GM18907 (cell line): Measurements from ENCODE around the gene LEPR.
A peak's percentile ranks its signal among the peaks of the same experiment; 100 is the strongest.

Source experiments
- ATAC-seq: cut with Tn5 transposase; IDR thresholded peaks from one replicate; pipeline ENCODE4 v1.9.1; 2021; ENCODE audit warnings: mild to moderate bottlenecking, moderate library complexity; ENCODE audit not compliant: unreplicated experiment

Gene LEPR

GRCh38 chr1:65412256-65412983 lies 8.0 kb upstream of the LEPR start:
- no peak for ATAC-seq

- ATAC-seq, result no peak
These were observed 7.5 kb upstream of the LEPR start for GRCh38 chr1:65412984-65413375.

GRCh38 chr1:65414538-65414937 lies 5.9 kb upstream of the LEPR start:
- no peak for ATAC-seq

DNA sequence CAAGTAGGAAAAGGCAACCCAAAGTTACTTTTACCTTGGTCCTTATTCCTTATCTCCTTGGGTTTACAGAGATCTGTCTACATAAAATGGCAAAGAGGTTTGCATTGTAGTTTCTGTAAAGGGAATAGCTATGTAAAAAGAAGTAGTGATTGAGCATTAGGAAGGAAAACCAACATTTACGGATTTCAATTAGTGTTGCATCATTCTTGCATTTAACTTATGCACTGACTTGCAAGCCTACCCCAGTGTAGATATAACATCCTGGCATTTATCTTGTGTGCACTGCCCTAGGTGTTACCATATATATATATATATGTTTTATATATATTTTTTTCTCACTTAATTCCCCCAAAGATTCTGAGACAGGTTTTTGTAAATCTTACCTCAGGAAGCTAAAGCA lies 3.7 kb upstream of the LEPR start:
- ATAC-seq, result no peak

- ATAC-seq, result no peak
These were observed 2.7 kb upstream of the LEPR start for GRCh38 chr1:65417729-65418128.

GRCh38 chr1:65418522-65419185 lies 1.8 kb upstream of the LEPR start:
- ATAC-seq, result no peak

DNA sequence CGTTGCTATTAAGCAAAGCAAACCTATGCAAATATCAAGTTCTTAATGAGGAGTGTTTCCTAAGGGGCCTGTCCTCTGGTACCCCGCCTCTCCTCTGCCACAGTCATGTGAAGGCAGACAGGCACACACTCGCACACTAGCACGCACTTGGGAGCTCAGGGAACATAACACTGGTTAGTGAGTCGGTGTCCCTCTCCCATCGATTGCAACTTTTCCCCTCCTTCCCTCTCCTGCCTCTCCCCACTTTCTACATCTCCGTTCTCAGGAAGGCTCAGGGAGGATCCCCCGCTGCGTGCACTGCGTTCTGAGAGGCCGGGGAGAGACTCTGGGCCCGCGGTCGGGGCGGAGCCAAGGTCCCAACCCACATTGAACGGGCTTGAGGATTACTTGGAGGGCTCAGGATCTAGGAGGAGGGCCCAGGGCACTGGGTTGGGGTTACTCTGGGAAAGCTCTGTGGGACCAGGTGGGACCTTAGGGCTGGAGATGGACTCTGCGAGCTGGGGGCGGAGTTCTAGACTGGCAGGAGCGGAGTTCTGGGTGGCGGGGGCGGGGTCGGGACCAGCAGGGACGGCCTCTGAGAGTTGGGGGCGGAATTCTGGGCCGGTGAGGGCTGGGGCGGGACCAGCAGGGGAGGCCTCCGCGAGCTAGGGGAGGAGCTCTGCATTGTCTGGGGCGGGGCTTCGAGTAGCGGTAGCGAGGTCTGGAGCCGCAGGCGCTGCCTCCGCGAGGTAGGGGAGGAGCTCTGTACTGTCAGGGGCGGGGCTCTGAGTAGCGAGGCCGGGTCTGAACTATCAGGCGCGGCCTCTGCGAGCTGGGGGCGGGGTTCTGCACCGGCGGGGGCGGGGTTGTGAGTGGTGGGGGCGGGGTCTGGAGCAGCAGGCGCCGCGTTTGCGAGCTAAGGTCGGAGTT lies 533 bp upstream of the LEPR start:
- ATAC-seq, result peak; percentile 94

GRCh38 chr1:65421351-65422025 lies 1.0 kb downstream of the LEPR start:
- ATAC-seq, result no peak

DNA sequence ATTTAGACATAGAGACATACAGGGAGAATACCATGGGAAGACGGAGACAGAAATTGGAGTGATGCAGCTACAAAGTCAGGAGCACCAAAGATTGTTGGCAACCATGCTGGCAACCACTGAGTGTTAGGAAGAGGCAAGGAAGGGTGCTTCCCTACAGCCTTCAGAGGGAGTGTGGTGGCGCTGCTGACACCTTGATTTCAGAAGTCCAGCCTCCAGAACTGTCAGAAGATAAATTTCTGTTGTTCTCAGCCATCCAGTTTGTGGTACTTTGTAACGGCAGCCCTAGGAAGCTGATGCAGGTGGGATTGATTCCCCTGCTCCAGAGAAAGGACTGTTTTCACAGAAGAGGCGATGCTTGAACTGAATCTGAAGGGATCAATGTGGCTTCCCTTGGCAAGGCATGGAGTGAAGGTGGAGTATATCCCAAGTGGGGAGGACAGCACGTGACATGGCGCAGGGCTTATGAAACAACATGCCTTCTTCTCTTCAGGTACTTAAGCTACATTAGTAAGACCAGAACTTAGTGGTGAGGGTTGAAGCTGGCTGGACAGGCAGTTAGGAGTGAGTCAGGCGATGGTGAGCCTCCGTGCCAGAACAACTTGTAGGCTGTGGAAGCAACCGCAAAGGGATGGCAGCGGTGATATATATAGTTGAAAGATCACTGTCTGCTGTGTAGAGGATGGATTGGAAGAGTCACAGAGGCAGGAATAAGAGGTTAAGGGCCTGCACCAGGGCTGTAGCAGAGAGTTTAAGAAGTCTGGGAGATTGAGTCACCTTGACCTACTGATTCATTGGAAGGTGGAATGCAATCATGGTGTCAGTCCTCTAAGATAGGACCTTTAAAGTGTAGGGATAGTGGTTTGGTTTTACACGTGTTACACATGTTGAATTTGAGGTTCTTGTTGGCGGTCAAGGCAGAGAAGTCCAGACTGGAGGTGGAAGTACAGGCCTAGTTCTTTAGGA lies 2.1 kb downstream of the LEPR start:
- ATAC-seq, result no peak

DNA sequence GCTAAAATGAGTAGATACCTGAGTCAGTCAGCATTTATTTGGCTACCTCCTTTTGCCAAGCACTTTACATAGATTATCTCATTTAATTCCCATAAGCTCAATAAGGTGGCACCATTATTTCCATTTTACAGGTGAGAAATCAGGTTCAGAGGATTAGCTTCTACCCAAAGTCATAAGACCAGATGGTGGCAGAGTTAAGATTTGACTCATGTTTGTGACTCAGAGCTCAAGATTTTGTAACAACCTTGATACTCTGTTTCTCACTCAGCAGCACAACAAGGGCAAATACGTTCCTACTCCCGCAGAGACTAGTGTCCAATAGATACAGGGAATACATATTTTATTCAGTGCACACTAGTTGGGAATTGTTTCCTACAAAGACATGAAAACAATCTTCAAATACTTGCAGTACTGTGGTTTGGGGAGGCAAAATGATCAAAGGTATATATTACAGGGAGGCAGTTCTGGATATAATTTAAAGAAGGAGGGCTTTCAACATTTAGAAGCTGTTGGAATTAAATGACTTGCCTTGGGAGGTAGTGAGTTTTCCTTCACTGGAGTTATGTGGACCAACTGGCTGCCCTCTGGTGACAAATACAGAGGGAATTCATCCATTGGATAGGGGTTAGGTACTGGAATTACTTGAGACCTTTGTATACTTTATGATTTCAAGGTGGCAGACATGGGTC lies 3.6 kb downstream of the LEPR start:
- no peak for ATAC-seq

DNA sequence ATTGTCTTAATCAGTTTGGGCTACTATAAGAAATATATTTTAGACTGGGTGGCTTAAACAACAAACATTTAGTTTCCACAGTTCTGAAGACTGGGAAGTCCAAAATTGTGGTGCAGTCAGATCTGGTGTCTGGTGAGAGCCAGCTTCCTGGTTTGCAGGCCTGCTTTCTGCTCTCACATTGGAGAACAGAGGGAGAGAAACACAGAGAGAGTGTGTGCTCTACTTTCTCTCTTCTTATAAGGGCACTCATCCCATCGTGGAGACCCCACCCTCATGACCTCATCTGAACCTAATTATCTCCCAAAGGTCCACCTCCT lies 4.1 kb downstream of the LEPR start:
- no peak for ATAC-seq

DNA sequence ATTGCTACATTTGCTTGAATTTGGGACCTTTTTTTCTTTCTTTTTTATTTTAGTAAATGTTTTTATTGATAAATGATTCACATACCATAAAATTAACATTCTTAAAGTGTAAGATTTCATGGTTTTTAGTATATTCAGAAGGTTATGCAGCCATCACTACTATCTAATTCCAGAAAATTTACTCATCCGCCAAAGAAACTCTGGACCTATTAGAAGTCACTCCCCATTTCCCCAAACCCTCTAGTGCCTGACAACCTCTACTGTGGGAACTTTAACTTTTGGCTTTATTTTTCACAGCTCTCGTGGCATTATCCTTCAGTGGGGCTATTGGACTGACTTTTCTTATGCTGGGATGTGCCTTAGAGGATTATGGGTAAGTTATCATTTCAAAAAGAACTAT lies 4.5 kb downstream of the LEPR start:
- ATAC-seq, result no peak

DNA sequence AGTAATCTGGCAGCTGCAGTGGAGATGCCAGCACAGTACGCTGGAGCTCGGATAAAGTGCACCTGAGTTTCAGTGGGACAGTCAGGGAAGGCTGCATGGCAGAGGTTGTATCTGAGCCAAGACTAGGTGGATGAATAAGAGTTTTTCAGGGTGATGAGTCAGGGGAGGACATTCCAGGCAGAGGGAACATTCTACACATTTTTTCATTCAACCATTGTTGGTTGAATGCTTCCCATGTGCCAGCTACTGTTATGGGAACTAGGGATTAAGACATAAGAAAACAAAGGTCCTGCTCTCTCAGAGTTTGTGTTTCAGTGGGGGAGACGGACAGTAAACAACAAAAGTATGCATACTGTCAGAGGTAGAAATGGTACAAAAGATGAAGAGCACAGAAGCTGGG lies 5.2 kb downstream of the LEPR start:
- no peak for ATAC-seq

GRCh38 chr1:65429078-65429477 lies 8.6 kb downstream of the LEPR start:
- ATAC-seq, result no peak

DNA sequence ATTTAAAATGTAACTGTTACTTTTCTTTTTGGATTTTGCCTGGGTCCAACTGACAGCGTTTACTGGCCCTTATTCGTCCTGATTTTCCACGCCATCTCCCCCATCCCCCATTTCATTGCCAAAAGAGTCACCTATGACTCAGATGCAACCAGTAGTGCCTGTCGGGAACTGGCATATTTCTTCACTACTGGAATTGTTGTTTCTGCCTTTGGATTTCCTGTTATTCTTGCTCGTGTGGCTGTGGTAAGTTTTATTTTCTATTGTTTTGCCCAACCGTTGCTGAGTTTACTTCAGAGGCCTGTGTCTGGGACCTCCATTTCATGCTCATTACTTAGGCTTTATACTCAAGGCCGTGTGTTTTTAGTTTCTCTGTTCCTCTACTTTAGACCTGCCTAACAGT lies 9.3 kb downstream of the LEPR start:
- ATAC-seq, result no peak

DNA sequence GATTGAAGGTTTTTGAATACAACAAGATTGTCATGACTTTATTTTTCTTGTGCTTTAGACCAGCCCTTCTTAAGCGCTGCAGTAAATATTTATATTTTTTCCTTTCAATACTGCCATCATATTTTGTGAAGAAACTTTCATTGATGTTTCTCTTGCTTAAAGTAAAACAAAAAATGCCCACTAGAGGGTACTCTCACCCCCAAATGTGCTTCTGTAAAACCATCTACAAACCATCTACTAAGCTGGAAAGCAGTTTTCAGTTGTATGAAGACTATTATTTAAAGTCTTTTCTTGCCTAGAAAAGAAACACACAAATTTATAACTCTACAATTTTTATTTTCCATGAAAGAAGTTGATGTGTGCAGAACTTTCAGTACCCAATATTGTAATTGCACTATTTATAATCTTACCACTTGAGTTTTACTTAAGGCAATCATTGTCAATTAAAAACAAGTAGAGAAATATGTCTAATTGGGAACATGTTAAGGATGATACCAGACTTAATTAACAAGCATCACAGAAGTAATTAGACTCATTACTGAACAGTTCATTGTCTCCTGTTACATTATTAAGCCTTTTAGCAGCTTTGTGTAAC lies 10.7 kb downstream of the LEPR start:
- peak; percentile 72 for ATAC-seq

GRCh38 chr1:65432918-65433317 lies 12.4 kb downstream of the LEPR start:
- no peak for ATAC-seq

GRCh38 chr1:65434255-65434654 lies 13.8 kb downstream of the LEPR start:
- ATAC-seq, result no peak

GRCh38 chr1:65434760-65435159 lies 14.3 kb downstream of the LEPR start:
- ATAC-seq, result no peak
